Nucleus accumbens (tissue), 56 donors: ENCODE data around the gene IL21.
"Not testable (repeated sequence)": the region's sequence is repeated elsewhere in the genome, so short reads cannot be mapped to it uniquely, and the experiment has no call there.

ENCODE experiments used
- DNase-seq, 56 donors: peaks; one replicate each; lab custom pipeline; 2025; lab: John Stamatoyannopoulos, UW

IL21 gene

GRCh38 chr4:122621016-122621507 lies at the start of gene IL21:
IL21 (minus strand) TSS chr4:122621066; CDS start chr4:122621011, 55 bp downstream.
- DNase-seq = no peak

GRCh38 chr4:122669911-122670738 lies 49.3 kb upstream of the IL21 start:
- no peak for DNase-seq

GRCh38 chr4:122668241-122668640 lies 47.4 kb upstream of the IL21 start:
- DNase-seq = no peak

- DNase-seq = no peak
Observed at GRCh38 chr4:122666527-122667245, 45.8 kb upstream of the IL21 start.

GRCh38 chr4:122665161-122665929 lies 44.5 kb upstream of the IL21 start:
- no peak for DNase-seq

GRCh38 chr4:122663814-122664610 lies 43.1 kb upstream of the IL21 start:
- DNase-seq = no peak

- DNase-seq = no peak
Observed at GRCh38 chr4:122663291-122663690, 42.4 kb upstream of the IL21 start.

GRCh38 chr4:122662701-122663100 lies 41.8 kb upstream of the IL21 start:
- DNase-seq = no peak

- DNase-seq = no peak
Observed at GRCh38 chr4:122661176-122662160, 40.6 kb upstream of the IL21 start.

GRCh38 chr4:122658818-122659295 lies 38.0 kb upstream of the IL21 start:
- no peak for DNase-seq

GRCh38 chr4:122658377-122658776 lies 37.5 kb upstream of the IL21 start:
- DNase-seq = no peak

- DNase-seq = no peak
Observed at GRCh38 chr4:122657553-122657952, 36.7 kb upstream of the IL21 start.

- not testable (repeated sequence) for DNase-seq
Observed at GRCh38 chr4:122656583-122656982, 35.7 kb upstream of the IL21 start.

GRCh38 chr4:122652379-122652778 lies 31.5 kb upstream of the IL21 start:
- peak in 12 of 56 donors; percentile 1 to 53 (median 11) for DNase-seq

- no peak for DNase-seq
Observed at GRCh38 chr4:122650148-122650547, 29.3 kb upstream of the IL21 start.

- DNase-seq = no peak
Observed at GRCh38 chr4:122647656-122648055, 26.8 kb upstream of the IL21 start.

GRCh38 chr4:122643257-122643656 lies 22.4 kb upstream of the IL21 start:
- DNase-seq = no peak

GRCh38 chr4:122639181-122639580 lies 18.3 kb upstream of the IL21 start:
- no peak for DNase-seq

- no peak for DNase-seq
Observed at GRCh38 chr4:122636697-122637096, 15.8 kb upstream of the IL21 start.
